ENCODE data around the gene GFRA3.

DNA sequence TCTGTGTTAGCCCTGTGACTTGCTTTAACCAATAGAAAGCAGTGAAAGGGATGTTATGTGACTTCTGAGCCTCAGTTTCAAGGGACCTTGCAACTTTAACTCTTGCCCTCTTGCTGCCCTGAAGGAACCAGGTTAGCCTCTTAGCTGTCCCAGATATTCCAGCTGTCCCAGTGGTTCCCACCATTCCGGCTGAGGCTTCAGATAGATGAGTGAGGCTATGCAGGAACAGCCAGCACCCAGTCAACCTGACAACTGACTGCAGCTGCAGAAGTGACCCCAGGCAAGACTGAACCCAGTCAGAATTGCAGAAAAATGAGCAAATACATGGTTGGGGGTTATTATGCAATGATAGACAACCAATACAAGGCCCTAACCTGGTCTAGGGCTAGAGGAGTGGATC, 50.9 kb downstream of the GFRA3 start:
- TF ChIP-seq, protein P1, sequence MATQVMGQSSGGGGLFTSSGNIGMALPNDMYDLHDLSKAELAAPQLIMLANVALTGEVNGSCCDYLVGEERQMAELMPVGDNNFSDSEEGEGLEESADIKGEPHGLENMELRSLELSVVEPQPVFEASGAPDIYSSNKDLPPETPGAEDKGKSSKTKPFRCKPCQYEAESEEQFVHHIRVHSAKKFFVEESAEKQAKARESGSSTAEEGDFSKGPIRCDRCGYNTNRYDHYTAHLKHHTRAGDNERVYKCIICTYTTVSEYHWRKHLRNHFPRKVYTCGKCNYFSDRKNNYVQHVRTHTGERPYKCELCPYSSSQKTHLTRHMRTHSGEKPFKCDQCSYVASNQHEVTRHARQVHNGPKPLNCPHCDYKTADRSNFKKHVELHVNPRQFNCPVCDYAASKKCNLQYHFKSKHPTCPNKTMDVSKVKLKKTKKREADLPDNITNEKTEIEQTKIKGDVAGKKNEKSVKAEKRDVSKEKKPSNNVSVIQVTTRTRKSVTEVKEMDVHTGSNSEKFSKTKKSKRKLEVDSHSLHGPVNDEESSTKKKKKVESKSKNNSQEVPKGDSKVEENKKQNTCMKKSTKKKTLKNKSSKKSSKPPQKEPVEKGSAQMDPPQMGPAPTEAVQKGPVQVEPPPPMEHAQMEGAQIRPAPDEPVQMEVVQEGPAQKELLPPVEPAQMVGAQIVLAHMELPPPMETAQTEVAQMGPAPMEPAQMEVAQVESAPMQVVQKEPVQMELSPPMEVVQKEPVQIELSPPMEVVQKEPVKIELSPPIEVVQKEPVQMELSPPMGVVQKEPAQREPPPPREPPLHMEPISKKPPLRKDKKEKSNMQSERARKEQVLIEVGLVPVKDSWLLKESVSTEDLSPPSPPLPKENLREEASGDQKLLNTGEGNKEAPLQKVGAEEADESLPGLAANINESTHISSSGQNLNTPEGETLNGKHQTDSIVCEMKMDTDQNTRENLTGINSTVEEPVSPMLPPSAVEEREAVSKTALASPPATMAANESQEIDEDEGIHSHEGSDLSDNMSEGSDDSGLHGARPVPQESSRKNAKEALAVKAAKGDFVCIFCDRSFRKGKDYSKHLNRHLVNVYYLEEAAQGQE (IDR thresholded peaks at IDR 0.05; ENCODE audit: low read depth): no peak
- TF ChIP-seq NFIC (IDR thresholded peaks at IDR 0.05): no peak
- no peak for TF ChIP-seq EP300 (IDR thresholded peaks at IDR 0.05; ENCODE audit: borderline replicate concordance)
- no peak for TF ChIP-seq RAD21 (IDR thresholded peaks at IDR 0.05; ENCODE audit: low read depth)
- TF ChIP-seq, protein P2, sequence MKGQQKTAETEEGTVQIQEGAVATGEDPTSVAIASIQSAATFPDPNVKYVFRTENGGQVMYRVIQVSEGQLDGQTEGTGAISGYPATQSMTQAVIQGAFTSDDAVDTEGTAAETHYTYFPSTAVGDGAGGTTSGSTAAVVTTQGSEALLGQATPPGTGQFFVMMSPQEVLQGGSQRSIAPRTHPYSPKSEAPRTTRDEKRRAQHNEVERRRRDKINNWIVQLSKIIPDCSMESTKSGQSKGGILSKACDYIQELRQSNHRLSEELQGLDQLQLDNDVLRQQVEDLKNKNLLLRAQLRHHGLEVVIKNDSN (IDR thresholded peaks at IDR 0.05): no peak
- TF ChIP-seq CEBPB (IDR thresholded peaks at IDR 0.05): no peak

Measured in Ishikawa (cell line).